HG02981 (cell line): Measurements from ENCODE around the gene HACL1.

Experiments
- ATAC-seq: cut with Tn5 transposase; IDR thresholded peaks from one replicate; pipeline ENCODE4 v1.9.1; 2021; ENCODE audit warnings: mild to moderate bottlenecking, moderate library complexity; ENCODE audit not compliant: unreplicated experiment

Gene HACL1

GRCh38 chr3:15531346-15531745, 70.0 kb downstream of the HACL1 start:
- ATAC-seq = no peak

- ATAC-seq = no peak
These were observed 72.4 kb downstream of the HACL1 start for GRCh38 chr3:15528854-15529537.

- no peak for ATAC-seq
These were observed 74.3 kb downstream of the HACL1 start for GRCh38 chr3:15527031-15527459.

GRCh38 chr3:15525790-15526189, 75.6 kb downstream of the HACL1 start:
- no peak for ATAC-seq

- no peak for ATAC-seq
These were observed 77.5 kb downstream of the HACL1 start for GRCh38 chr3:15523660-15524417.

GRCh38 chr3:15522016-15522415, 79.4 kb downstream of the HACL1 start:
- no peak for ATAC-seq

- no peak for ATAC-seq
These were observed 79.8 kb downstream of the HACL1 start, which contains the start of gene COLQ for GRCh38 chr3:15521573-15521965. TSS of gene COLQ (minus strand) at chr3:15521706. CDS start at chr3:15521625, 81 bp downstream.

GRCh38 chr3:15520804-15521572, 80.4 kb downstream of the HACL1 start:
- no peak for ATAC-seq

GRCh38 chr3:15520185-15520584, 81.2 kb downstream of the HACL1 start:
- ATAC-seq = no peak

- no peak for ATAC-seq
These were observed 82.3 kb downstream of the HACL1 start for GRCh38 chr3:15519096-15519495.

- no peak for ATAC-seq
These were observed 86.6 kb downstream of the HACL1 start for GRCh38 chr3:15514663-15515340.

GRCh38 chr3:15513810-15514662, 87.3 kb downstream of the HACL1 start:
- no peak for ATAC-seq

GRCh38 chr3:15513116-15513515, 88.3 kb downstream of the HACL1 start:
- ATAC-seq = no peak

GRCh38 chr3:15512166-15512565, 89.2 kb downstream of the HACL1 start:
- ATAC-seq = no peak

- ATAC-seq = no peak
These were observed 90.2 kb downstream of the HACL1 start for GRCh38 chr3:15511156-15511555.
